ENCODE data around the gene SIK3. TPM values are rescaled to one million over a fixed set of nuclear protein-coding genes. Genes with fewer than 3 reads are reported as not detected.
"Not testable (repeated sequence)": the region's sequence is repeated elsewhere in the genome, so short reads cannot be mapped to it uniquely, and the experiment has no call there.

Gene SIK3
- total RNA-seq, 2 experiments from 2014 or later = 81.4 to 86.1 TPM

GRCh38 chr11:117052196-117053149 lies 45.8 kb downstream of the SIK3 start:
- CTCF ChIA-PET = interaction anchor here (1.0 to 1.8 kb wide), 3 partner anchors 11 to 28 kb away, joined by 3 to 8 read pairs (median 3); no protein-coding TSS in a partner anchor
- Histone ChIP-seq H3K4me1 (ENCODE audit: insufficient read depth, low read length) (peaks cover 6% of the 10 kb centered on the region), H3K36me3 (ENCODE audit: insufficient read depth, low read length) (peaks cover 7% of the 10 kb centered on the region), H3K4me3 (ENCODE audit: low read length) (no peak overlapping the region), H3K27me3 (ENCODE audit: control insufficient read depth in 1 of 2, insufficient read depth in 2 of 2, low read length in 2 of 2) (no peaks in the 10 kb centered on the region), H3K27ac (ENCODE audit: low read depth in 1 of 2, low read length in 2 of 2) (no peak overlapping the region), H3K9me3 (ENCODE audit: control insufficient read depth in 1 of 2, insufficient read depth in 1 of 2, low read length in 2 of 2) (no peaks in the 10 kb centered on the region)
- no peaks in the 10 kb centered on the region for H3K9me3 Mint-ChIP-seq
- ATAC-seq (ENCODE audit: poor library complexity) = no peak
- peaks cover 12% of the 10 kb centered on the region for H3K36me3 Mint-ChIP-seq (ENCODE audit: low read depth)
- H3K4me3 Mint-ChIP-seq = no peak overlapping the region
- POLR2A ChIA-PET = no interaction called here
- no peaks in the 10 kb centered on the region for H3K27me3 Mint-ChIP-seq
- H3K27ac Mint-ChIP-seq = no peak overlapping the region
- no peak for TF ChIP-seq CTCF (IDR thresholded peaks at IDR 0.05)
- DNase-seq = no peak
- peaks cover 41% of the 10 kb centered on the region for H3K4me1 Mint-ChIP-seq (ENCODE audit: low read depth)
- intact Hi-C loops (cut with DNase I, micrococcal nuclease) = no loop called here

GRCh38 chr11:117050121-117050520 lies 48.1 kb downstream of the SIK3 start:
- peaks cover 42% of the 10 kb centered on the region for H3K4me1 Mint-ChIP-seq (ENCODE audit: low read depth)
- H3K4me1 ChIP-seq (ENCODE audit: insufficient read depth, low read length); H3K36me3 ChIP-seq (ENCODE audit: insufficient read depth, low read length); H3K27me3 Mint-ChIP-seq; intact Hi-C loops (cut with DNase I, micrococcal nuclease); DNase-seq; H3K4me3 ChIP-seq (ENCODE audit: low read length); CTCF ChIA-PET; H3K9me3 ChIP-seq (ENCODE audit: control insufficient read depth in 1 of 2, insufficient read depth in 1 of 2, low read length in 2 of 2); H3K27ac ChIP-seq (ENCODE audit: low read depth in 1 of 2, low read length in 2 of 2); H3K27me3 ChIP-seq (ENCODE audit: control insufficient read depth in 1 of 2, insufficient read depth in 2 of 2, low read length in 2 of 2); H3K36me3 Mint-ChIP-seq (ENCODE audit: low read depth); H3K27ac Mint-ChIP-seq; H3K9me3 Mint-ChIP-seq; ATAC-seq (ENCODE audit: poor library complexity); H3K4me3 Mint-ChIP-seq: not testable (repeated sequence)
- POLR2A ChIA-PET = interaction anchor here (1.5 kb wide), 1 partner anchor 9 kb away, joined by 6 read pairs; no protein-coding TSS in a partner anchor

- H3K4me1 ChIP-seq (ENCODE audit: insufficient read depth, low read length); H3K9me3 ChIP-seq (ENCODE audit: control insufficient read depth in 1 of 2, insufficient read depth in 1 of 2, low read length in 2 of 2); intact Hi-C loops (cut with DNase I, micrococcal nuclease); H3K9me3 Mint-ChIP-seq; ATAC-seq (ENCODE audit: poor library complexity); H3K27ac Mint-ChIP-seq; H3K27me3 ChIP-seq (ENCODE audit: control insufficient read depth in 1 of 2, insufficient read depth in 2 of 2, low read length in 2 of 2); DNase-seq; H3K36me3 ChIP-seq (ENCODE audit: insufficient read depth, low read length); H3K27me3 Mint-ChIP-seq; H3K27ac ChIP-seq (ENCODE audit: low read depth in 1 of 2, low read length in 2 of 2); H3K36me3 Mint-ChIP-seq (ENCODE audit: low read depth); CTCF ChIA-PET; H3K4me3 Mint-ChIP-seq; H3K4me3 ChIP-seq (ENCODE audit: low read length); POLR2A ChIA-PET: not testable (repeated sequence)
- peaks cover 58% of the 10 kb centered on the region for H3K4me1 Mint-ChIP-seq (ENCODE audit: low read depth)
These were observed 51.6 kb downstream of the SIK3 start for GRCh38 chr11:117046627-117047026.

- ATAC-seq (ENCODE audit: poor library complexity) (no peak), DNase-seq (no peak)
- Histone ChIP-seq H3K4me1 (ENCODE audit: insufficient read depth, low read length) (peaks cover 10% of the 10 kb centered on the region), H3K36me3 (ENCODE audit: insufficient read depth, low read length) (peaks cover 3% of the 10 kb centered on the region), H3K4me3 (ENCODE audit: low read length) (no peak overlapping the region), H3K9me3 (ENCODE audit: control insufficient read depth in 1 of 2, insufficient read depth in 1 of 2, low read length in 2 of 2) (no peaks in the 10 kb centered on the region), H3K27ac (ENCODE audit: low read depth in 1 of 2, low read length in 2 of 2) (no peak overlapping the region), H3K27me3 (ENCODE audit: control insufficient read depth in 1 of 2, insufficient read depth in 2 of 2, low read length in 2 of 2) (no peaks in the 10 kb centered on the region)
- TF ChIP-seq CTCF (IDR thresholded peaks at IDR 0.05) = no peak
- Mint-ChIP-seq H3K27ac (no peak overlapping the region), H3K4me3 (no peak overlapping the region), H3K9me3 (no peaks in the 10 kb centered on the region), H3K36me3 (ENCODE audit: low read depth) (peaks cover 4% of the 10 kb centered on the region), H3K27me3 (no peaks in the 10 kb centered on the region), H3K4me1 (ENCODE audit: low read depth) (peaks cover 61% of the 10 kb centered on the region)
- CTCF ChIA-PET = interaction anchor here (1.1 kb wide), 1 partner anchor 16 kb away, joined by 3 read pairs; no protein-coding TSS in a partner anchor
- POLR2A ChIA-PET = no interaction called here
- intact Hi-C loops (cut with DNase I, micrococcal nuclease) = loop anchor here in 1 of 2 experiments (2.0 kb wide), 1 partner anchor 13 kb away; no protein-coding TSS in a partner anchor
These were observed 52.3 kb downstream of the SIK3 start for GRCh38 chr11:117045956-117046355.

All from CD4-positive, alpha-beta T cell (primary cell).